SK-N-SH (cell line): ENCODE data around the gene CDC23. TPM values are rescaled to one million over a fixed set of nuclear protein-coding genes. Genes with fewer than 3 reads are reported as not detected.

Experiments
- CTCF ChIA-PET: fragments of 300-600, 350-600 bp; formaldehyde crosslinking; extraction: SDS; loops from one replicate; lab custom pipeline; 2021; lab: Yijun Ruan, JAX
- POLR2A ChIA-PET: fragments of 350-600 bp; sonication (Branson Sonifier 250); formaldehyde crosslinking; extraction: SDS; loops from one replicate; lab custom pipeline; 2020; ENCODE audit warnings: antibody characterized with exemption, inconsistent platforms; lab: Yijun Ruan, JAX
- DNase-seq: peaks from one replicate; pipeline ENCODE4 v3.0.0; 2012
- H2AFZ ChIP-seq: fragments of 200-600 bp; sonication (generic); 2 replicates; pipeline ENCODE4 v1.8.1; 2016; ENCODE audit warnings: antibody characterized with exemption, mild to moderate bottlenecking, low read depth
- H3F3A ChIP-seq: fragments of 200-600 bp; sonication (generic); replicated peaks from 2 replicates; pipeline ENCODE3; 2016; ENCODE audit warnings: antibody characterized with exemption, mild to moderate bottlenecking; ENCODE audit not compliant: insufficient read depth
- H3K27ac ChIP-seq, 2 experiments: fragments of 200-500 bp in 1 of 2; fragments of 200-600 bp in 1 of 2; sonication (Bioruptor generic) in 1 of 2; sonication (generic), shearing (Covaris generic) in 1 of 2; 2 replicates each; pipeline versions ENCODE4 v1.5.1 to v1.6.1; 2014 to 2016; ENCODE audit warnings: low read depth in 2 of 2, inconsistent platforms in 1 of 2, low read length in 1 of 2, mild to moderate bottlenecking in 1 of 2, mixed read lengths in 1 of 2
- H3K27me3 ChIP-seq: fragments of 200-600 bp; sonication (generic), shearing (Covaris generic); 2 replicates; pipeline ENCODE4 v1.6.1; 2016; ENCODE audit warnings: mixed run types; ENCODE audit not compliant: insufficient read depth
- H3K36me3 ChIP-seq, 2 experiments: fragments of 200-500 bp in 1 of 2; fragments of 200-600 bp in 1 of 2; sonication (Bioruptor generic) in 1 of 2; sonication (generic) in 1 of 2; replicated peaks in 1 of 2; 2 replicates each; pipeline versions ENCODE3 to v1.5.1; 2014 to 2016; ENCODE audit warnings: low read length in 1 of 2, mild to moderate bottlenecking in 1 of 2; ENCODE audit not compliant: insufficient read depth in 2 of 2, control insufficient read depth in 1 of 2
- H3K4me1 ChIP-seq, 2 experiments: fragments of 200-500 bp in 1 of 2; fragments of 200-600 bp in 1 of 2; sonication (Bioruptor generic) in 1 of 2; sonication (generic), shearing (Covaris generic) in 1 of 2; 2 replicates each; pipeline versions ENCODE4 v1.5.1 to v1.6.1; 2014 to 2016; ENCODE audit warnings: low read depth in 1 of 2, low read length in 1 of 2, mixed run types in 1 of 2; ENCODE audit not compliant: insufficient read depth in 2 of 2, control insufficient read depth in 1 of 2
- H3K4me2 ChIP-seq: fragments of 200-600 bp; sonication (generic), shearing (Covaris generic); 2 replicates; pipeline ENCODE4 v1.6.1; 2017; ENCODE audit warnings: mixed run types
- H3K4me3 ChIP-seq, 2 experiments: fragments of 200-500 bp in 1 of 2; fragments of 200-600 bp in 1 of 2; sonication (Bioruptor generic) in 1 of 2; sonication (generic), shearing (Covaris generic) in 1 of 2; 2 replicates each; pipeline versions ENCODE4 v1.5.1 to v1.8.1; 2014 to 2016; ENCODE audit warnings: low read depth in 2 of 2, inconsistent platforms in 1 of 2, low read length in 1 of 2, mild to moderate bottlenecking in 1 of 2, mixed read lengths in 1 of 2, moderate library complexity in 1 of 2
- H3K79me2 ChIP-seq: fragments of 200-600 bp; sonication (generic); 2 replicates; pipeline ENCODE4 v1.8.1; 2017; ENCODE audit warnings: mild to moderate bottlenecking; ENCODE audit not compliant: insufficient read depth
- H3K9ac ChIP-seq: fragments of 200-600 bp; sonication (generic); 2 replicates; pipeline ENCODE4 v1.6.1; 2017; ENCODE audit warnings: mixed run types
- H3K9me2 ChIP-seq: fragments of 200-600 bp; sonication (generic); 2 replicates; pipeline ENCODE4 v1.6.1; 2017; ENCODE audit warnings: mixed run types
- H3K9me3 ChIP-seq: fragments of 200-600 bp; sonication (generic); 2 replicates; pipeline ENCODE4 v1.6.1; 2017; ENCODE audit warnings: mixed run types, mild to moderate bottlenecking, moderate library complexity
- H4K20me1 ChIP-seq: fragments of 200-600 bp; sonication (generic); 2 replicates; pipeline ENCODE4 v1.6.1; 2017; ENCODE audit warnings: mild to moderate bottlenecking, mixed run types; ENCODE audit not compliant: insufficient read depth
- ELF1 ChIP-seq: IDR thresholded peaks from 2 replicates; pipeline ENCODE4 v1.4.0; 2012
- FOSL2 ChIP-seq: IDR thresholded peaks from 2 replicates; pipeline ENCODE4 v1.4.0; 2012; ENCODE audit warnings: low read depth, mild to moderate bottlenecking, moderate library complexity, borderline replicate concordance
- FOXJ3 ChIP-seq: sonication (generic); formaldehyde crosslinking; IDR thresholded peaks from 2 replicates; pipeline ENCODE4 v1.5.1; 2020; ENCODE audit warnings: mild to moderate bottlenecking, missing genetic modification reagents
- GABPA ChIP-seq: IDR thresholded peaks from 2 replicates; pipeline ENCODE4 v1.4.0; 2012; ENCODE audit warnings: low read depth, mild to moderate bottlenecking
- GATA2 ChIP-seq: sonication (generic); formaldehyde crosslinking; IDR thresholded peaks from 2 replicates; pipeline ENCODE4 v1.5.0; 2020; ENCODE audit warnings: mild to moderate bottlenecking, missing genetic modification reagents
- MEF2A ChIP-seq: IDR thresholded peaks from 2 replicates; pipeline ENCODE4 v1.4.0; 2012; ENCODE audit warnings: low read depth, borderline replicate concordance
- MXI1 ChIP-seq: IDR thresholded peaks from 2 replicates; pipeline ENCODE4 v1.6.1; 2012; ENCODE audit warnings: mild to moderate bottlenecking, low read depth, low read length, improper control_type of control experiment
- NFIC ChIP-seq: IDR thresholded peaks from 2 replicates; pipeline ENCODE4 v1.4.0; 2012; ENCODE audit warnings: borderline replicate concordance
- RAD21 ChIP-seq: IDR thresholded peaks from 2 replicates; pipeline ENCODE4 v1.6.1; 2012; ENCODE audit warnings: mild to moderate bottlenecking, low read length
- RFX5 ChIP-seq: IDR thresholded peaks from 2 replicates; pipeline ENCODE4 v1.6.1; 2012; ENCODE audit warnings: mild to moderate bottlenecking, improper control_type of control experiment, low read length
- SIN3A ChIP-seq: IDR thresholded peaks from 2 replicates; pipeline ENCODE4 v1.6.1; 2012; ENCODE audit warnings: low read depth, mild to moderate bottlenecking, low read length, moderate library complexity, borderline replicate concordance
- TCF12 ChIP-seq: IDR thresholded peaks from 2 replicates; pipeline ENCODE4 v1.4.0; 2012
- ZBTB33 ChIP-seq: IDR thresholded peaks from 2 replicates; pipeline ENCODE4 v1.4.0; 2012; ENCODE audit warnings: low read depth, borderline replicate concordance
- whole genome bisulfite sequencing: methylation state at CpG from one replicate; pipeline ENCODE4 v1.1.6; 2017; ENCODE audit warnings: low lambda C conversion rate; 5-methylcytosine and 5-hydroxymethylcytosine counted together
- polyA plus RNA-seq, 3 experiments: library from polyadenylated mRNA; depleted of rRNA; stranded (reverse); fragments of >200 nt; gene quantifications; 2 replicates each; pipeline ENCODE4 v1.2.3, GENCODE V29; 2012
- TF ChIP-seq, protein P1 (sequence below): fragments of 150-350 bp; IDR thresholded peaks from 2 replicates; pipeline ENCODE4 v1.6.1; 2017; ENCODE audit warnings: antibody characterized with exemption, low read length, low read depth, borderline replicate concordance
- TF ChIP-seq, protein P2 (sequence below): IDR thresholded peaks from 2 replicates; pipeline ENCODE4 v1.4.0; 2012; ENCODE audit warnings: low read depth

Gene CDC23
- polyA plus RNA-seq, 1 of the 3 experiments (the other 2 are of a cell fraction) = 20.2 TPM

GRCh38 chr5:138258704-138259292, 45.7 kb upstream of the CDC23 start:
- Histone ChIP-seq H3K27ac (no peak overlapping the region), H4K20me1 (no peaks in the 10 kb centered on the region), H3K4me1 (no peaks in the 10 kb centered on the region), H3K4me3 (no peak overlapping the region), H3K79me2 (no peaks in the 10 kb centered on the region)
- POLR2A ChIA-PET = no interaction called here
- CTCF ChIA-PET = interaction anchor here (1.5 to 1.8 kb wide), 2 partner anchors 36 to 93 kb away, joined by 4 to 7 read pairs; no protein-coding TSS in a partner anchor
- TF ChIP-seq ELF1 (no peak), RFX5 (no peak), ZBTB33 (no peak), NFIC (no peak), MXI1 (no peak), TCF12 (no peak), GATA2 (CRISPR knock-in tag) (no peak)
- TF ChIP-seq, protein P1, sequence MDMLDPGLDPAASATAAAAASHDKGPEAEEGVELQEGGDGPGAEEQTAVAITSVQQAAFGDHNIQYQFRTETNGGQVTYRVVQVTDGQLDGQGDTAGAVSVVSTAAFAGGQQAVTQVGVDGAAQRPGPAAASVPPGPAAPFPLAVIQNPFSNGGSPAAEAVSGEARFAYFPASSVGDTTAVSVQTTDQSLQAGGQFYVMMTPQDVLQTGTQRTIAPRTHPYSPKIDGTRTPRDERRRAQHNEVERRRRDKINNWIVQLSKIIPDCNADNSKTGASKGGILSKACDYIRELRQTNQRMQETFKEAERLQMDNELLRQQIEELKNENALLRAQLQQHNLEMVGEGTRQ = no peak
- TF ChIP-seq, protein P2, sequence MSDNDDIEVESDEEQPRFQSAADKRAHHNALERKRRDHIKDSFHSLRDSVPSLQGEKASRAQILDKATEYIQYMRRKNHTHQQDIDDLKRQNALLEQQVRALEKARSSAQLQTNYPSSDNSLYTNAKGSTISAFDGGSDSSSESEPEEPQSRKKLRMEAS = no peak
- TF ChIP-seq, all 33 proteins: peak for 0
- Histone ChIP-seq H3K36me3 (no peaks in the 10 kb centered on the region), H2AFZ (no peak overlapping the region), H3K4me2 (no peak overlapping the region), H3K9ac (no peak overlapping the region), H3K9me3 (no peaks in the 10 kb centered on the region), H3K27me3 (no peaks in the 10 kb centered on the region; the same call in 1 of the 2 replicates), H3K9me2 (no peaks in the 10 kb centered on the region), H3F3A (no peaks in the 10 kb centered on the region)
- 71% methylated on average over 4 of the region's 4 CpGs for WGBS
- no peak for DNase-seq

GRCh38 chr5:138257583-138257982, 44.5 kb upstream of the CDC23 start:
- Histone ChIP-seq H3K36me3 (no peaks in the 10 kb centered on the region), H3K4me3 (no peak overlapping the region), H3F3A (no peaks in the 10 kb centered on the region), H3K9ac (no peak overlapping the region), H3K4me2 (no peak overlapping the region), H3K4me1 (no peaks in the 10 kb centered on the region), H3K27me3 (no peaks in the 10 kb centered on the region; the same call in 1 of the 2 replicates), H3K9me2 (no peaks in the 10 kb centered on the region), H2AFZ (no peak overlapping the region), H3K9me3 (no peaks in the 10 kb centered on the region), H4K20me1 (no peaks in the 10 kb centered on the region), H3K27ac (no peak overlapping the region), H3K79me2 (no peaks in the 10 kb centered on the region)
- 89% methylated on average over 12 of the region's 29 CpGs for WGBS
- no peak for DNase-seq
- ChIA-PET POLR2A (no interaction called here), CTCF (no interaction called here)
- TF ChIP-seq FOSL2 (no peak), RAD21 (no peak), FOXJ3 (CRISPR knock-in tag) (no peak), MEF2A (no peak), SIN3A (no peak), GABPA (no peak)
